NK-92 (cell line): ENCODE measurements around the gene EPHA4.

Experiments
- DNase-seq: peaks from one replicate; lab custom pipeline; 2025; ENCODE audit not compliant: unreplicated experiment; lab: John Stamatoyannopoulos, UW

The EPHA4 gene

GRCh38 chr2:221410487-221410886 is 161.6 kb downstream of the EPHA4 start:
- no peak for DNase-seq

- DNase-seq, result no peak
Observed at GRCh38 chr2:221407765-221408164, 164.3 kb downstream of the EPHA4 start.

- no peak for DNase-seq
Observed at GRCh38 chr2:221405521-221405920, 166.6 kb downstream of the EPHA4 start.

GRCh38 chr2:221402072-221402471 is 170.0 kb downstream of the EPHA4 start:
- no peak for DNase-seq

- DNase-seq, result no peak
Observed at GRCh38 chr2:221400411-221400810, 171.7 kb downstream of the EPHA4 start.

- DNase-seq, result no peak
Observed at GRCh38 chr2:221399183-221399582, 172.9 kb downstream of the EPHA4 start.

GRCh38 chr2:221397187-221397586 is 174.9 kb downstream of the EPHA4 start:
- no peak for DNase-seq

- no peak for DNase-seq
Observed at GRCh38 chr2:221392228-221392881, 179.7 kb downstream of the EPHA4 start.

- no peak for DNase-seq
Observed at GRCh38 chr2:221390878-221391277, 181.2 kb downstream of the EPHA4 start.

- DNase-seq, result no peak
Observed at GRCh38 chr2:221389904-221390303, 182.2 kb downstream of the EPHA4 start.

- DNase-seq, result no peak
Observed at GRCh38 chr2:221389421-221389820, 182.7 kb downstream of the EPHA4 start.

- DNase-seq, result no peak
Observed at GRCh38 chr2:221388891-221389290, 183.2 kb downstream of the EPHA4 start.

- DNase-seq, result no peak
Observed at GRCh38 chr2:221385716-221386115, 186.4 kb downstream of the EPHA4 start.

GRCh38 chr2:221381928-221382488 is 190.1 kb downstream of the EPHA4 start:
- no peak for DNase-seq

GRCh38 chr2:221380686-221381085 is 191.4 kb downstream of the EPHA4 start:
- no peak for DNase-seq

GRCh38 chr2:221380062-221380461 is 192.0 kb downstream of the EPHA4 start:
- DNase-seq, result no peak

GRCh38 chr2:221377597-221377996 is 194.5 kb downstream of the EPHA4 start:
- DNase-seq, result no peak

GRCh38 chr2:221377066-221377465 is 195.0 kb downstream of the EPHA4 start:
- DNase-seq, result no peak

- DNase-seq, result no peak
Observed at GRCh38 chr2:221374234-221374633, 197.9 kb downstream of the EPHA4 start.

GRCh38 chr2:221372907-221373306 is 199.2 kb downstream of the EPHA4 start:
- DNase-seq, result no peak

GRCh38 chr2:221372159-221372884 is 199.8 kb downstream of the EPHA4 start:
- DNase-seq, result no peak

- DNase-seq, result no peak
Observed at GRCh38 chr2:221371347-221371746, 200.8 kb downstream of the EPHA4 start.
